ENCODE data around the gene GLTPD2.

The GLTPD2 gene

GRCh38 chr17:4815043-4815675, 26.4 kb downstream of the GLTPD2 start:
- H3K4me1 ChIP-seq (ENCODE audit: control insufficient read depth in 1 of 2, insufficient read depth in 2 of 2, low read length in 2 of 2) = peaks cover 9 to 14% of the 10 kb centered on the region in 2 experiments
- no peak overlapping the region for H3K9ac ChIP-seq (ENCODE audit: low read length)
- no peak overlapping the region for H3K14ac ChIP-seq (ENCODE audit: low read length)
- H2BK120ac ChIP-seq (ENCODE audit: insufficient read depth, low read length, poor library complexity) = no peak overlapping the region
- H4K91ac ChIP-seq (ENCODE audit: low read depth, low read length) = no peak overlapping the region
- no peaks in the 10 kb centered on the region for H3K79me1 ChIP-seq (ENCODE audit: low read length)
- H3K4me2 ChIP-seq (ENCODE audit: low read length) = no peak overlapping the region
- H3K4me3 ChIP-seq (ENCODE audit: low read depth, low read length) = no peak overlapping the region
- no peaks in the 10 kb centered on the region for H3K79me2 ChIP-seq (ENCODE audit: control insufficient read depth, insufficient read depth, low read length, poor library complexity)
- no peak overlapping the region for H3K27ac ChIP-seq (ENCODE audit: low read depth, low read length)
- H2AK5ac ChIP-seq (ENCODE audit: low read length) = no peak overlapping the region
- peaks cover 53 to 61% of the 10 kb centered on the region in 2 experiments for H3K36me3 ChIP-seq (ENCODE audit: control insufficient read depth in 1 of 2, insufficient read depth in 2 of 2, low read length in 2 of 2)
- H2AFZ ChIP-seq (ENCODE audit: insufficient read depth, low read length, poor library complexity) = no peak overlapping the region
- 100% methylated on average over 1 of the region's 7 CpGs for WGBS (ENCODE audit: extremely low coverage, insufficient coverage, insufficient read length)
- H3K23ac ChIP-seq (ENCODE audit: low read length) = no peak overlapping the region
- no peak for DNase-seq
- no peak overlapping the region for H2BK12ac ChIP-seq (ENCODE audit: low read length)
- no peak overlapping the region for H4K8ac ChIP-seq (ENCODE audit: low read depth, low read length)
- no peak overlapping the region for H3K18ac ChIP-seq (ENCODE audit: low read length)
- no peak overlapping the region for H4K12ac ChIP-seq (ENCODE audit: low read depth, low read length)
- no peaks in the 10 kb centered on the region for H3K27me3 ChIP-seq (ENCODE audit: insufficient read depth, low read length)
- no peak overlapping the region for H3K4ac ChIP-seq (ENCODE audit: low read depth, low read length)
- H2BK5ac ChIP-seq (ENCODE audit: low read depth, low read length, poor library complexity) = no peak overlapping the region
- H3K9me3 ChIP-seq (ENCODE audit: insufficient read depth, low read depth, low read length) = peaks cover 7% of the 10 kb centered on the region

GRCh38 chr17:4816826-4817225, 28.1 kb downstream of the GLTPD2 start:
- no peaks in the 10 kb centered on the region for H3K27me3 ChIP-seq (ENCODE audit: insufficient read depth, low read length)
- no peak overlapping the region for H3K14ac ChIP-seq (ENCODE audit: low read length)
- H3K79me1 ChIP-seq (ENCODE audit: low read length) = no peaks in the 10 kb centered on the region
- H3K9me3 ChIP-seq (ENCODE audit: insufficient read depth, low read depth, low read length) = peaks cover 5% of the 10 kb centered on the region
- no peak overlapping the region for H2AK5ac ChIP-seq (ENCODE audit: low read length)
- H3K23ac ChIP-seq (ENCODE audit: low read length) = no peak overlapping the region
- no peak overlapping the region for H3K27ac ChIP-seq (ENCODE audit: low read depth, low read length)
- H2BK12ac ChIP-seq (ENCODE audit: low read length) = no peak overlapping the region
- no peak for DNase-seq
- H2BK120ac ChIP-seq (ENCODE audit: insufficient read depth, low read length, poor library complexity) = no peak overlapping the region
- no peaks in the 10 kb centered on the region for H3K79me2 ChIP-seq (ENCODE audit: control insufficient read depth, insufficient read depth, low read length, poor library complexity)
- peaks cover 0 to 8% of the 10 kb centered on the region in 2 experiments for H3K4me1 ChIP-seq (ENCODE audit: control insufficient read depth in 1 of 2, insufficient read depth in 2 of 2, low read length in 2 of 2)
- H3K4me2 ChIP-seq (ENCODE audit: low read length) = no peak overlapping the region
- H4K91ac ChIP-seq (ENCODE audit: low read depth, low read length) = no peak overlapping the region
- H2BK5ac ChIP-seq (ENCODE audit: low read depth, low read length, poor library complexity) = no peak overlapping the region
- no peak overlapping the region for H4K12ac ChIP-seq (ENCODE audit: low read depth, low read length)
- peaks cover 52 to 56% of the 10 kb centered on the region in 2 experiments for H3K36me3 ChIP-seq (ENCODE audit: control insufficient read depth in 1 of 2, insufficient read depth in 2 of 2, low read length in 2 of 2)
- H3K4me3 ChIP-seq (ENCODE audit: low read depth, low read length) = no peak overlapping the region
- H2AFZ ChIP-seq (ENCODE audit: insufficient read depth, low read length, poor library complexity) = no peak overlapping the region
- H4K8ac ChIP-seq (ENCODE audit: low read depth, low read length) = no peak overlapping the region
- H3K18ac ChIP-seq (ENCODE audit: low read length) = no peak overlapping the region
- WGBS (ENCODE audit: extremely low coverage, insufficient coverage, insufficient read length) = no CpG with 5 or more reads among the region's 13 CpGs
- no peak overlapping the region for H3K4ac ChIP-seq (ENCODE audit: low read depth, low read length)
- no peak overlapping the region for H3K9ac ChIP-seq (ENCODE audit: low read length)

GRCh38 chr17:4818276-4818675, 29.5 kb downstream of the GLTPD2 start:
- no peak for DNase-seq
- Histone ChIP-seq H3K9ac (ENCODE audit: low read length) (no peak overlapping the region), H3K79me1 (ENCODE audit: low read length) (no peaks in the 10 kb centered on the region), H2BK12ac (ENCODE audit: low read length) (no peak overlapping the region), H3K27me3 (ENCODE audit: insufficient read depth, low read length) (no peaks in the 10 kb centered on the region), H2AK5ac (ENCODE audit: low read length) (no peak overlapping the region), H3K4me2 (ENCODE audit: low read length) (no peak overlapping the region), H2AFZ (ENCODE audit: insufficient read depth, low read length, poor library complexity) (no peak overlapping the region), H2BK120ac (ENCODE audit: insufficient read depth, low read length, poor library complexity) (no peak overlapping the region), H3K9me3 (ENCODE audit: insufficient read depth, low read depth, low read length) (peaks cover 6% of the 10 kb centered on the region), H4K91ac (ENCODE audit: low read depth, low read length) (no peak overlapping the region), H3K18ac (ENCODE audit: low read length) (no peak overlapping the region), H3K4me1 (ENCODE audit: control insufficient read depth in 1 of 2, insufficient read depth in 2 of 2, low read length in 2 of 2) (peaks cover 0 to 8% of the 10 kb centered on the region in 2 experiments), H4K8ac (ENCODE audit: low read depth, low read length) (no peak overlapping the region), H3K4ac (ENCODE audit: low read depth, low read length) (no peak overlapping the region), H3K14ac (ENCODE audit: low read length) (no peak overlapping the region), H3K36me3 (ENCODE audit: control insufficient read depth in 1 of 2, insufficient read depth in 2 of 2, low read length in 2 of 2) (peaks cover 64 to 69% of the 10 kb centered on the region in 2 experiments), H4K12ac (ENCODE audit: low read depth, low read length) (no peak overlapping the region), H3K4me3 (ENCODE audit: low read depth, low read length) (no peak overlapping the region), H3K23ac (ENCODE audit: low read length) (no peak overlapping the region), H3K79me2 (ENCODE audit: control insufficient read depth, insufficient read depth, low read length, poor library complexity) (no peaks in the 10 kb centered on the region), H2BK5ac (ENCODE audit: low read depth, low read length, poor library complexity) (no peak overlapping the region), H3K27ac (ENCODE audit: low read depth, low read length) (no peak overlapping the region)
- WGBS (ENCODE audit: extremely low coverage, insufficient coverage, insufficient read length) = no CpG with 5 or more reads among the region's 12 CpGs

GRCh38 chr17:4822835-4823234, 34.1 kb downstream of the GLTPD2 start:
- H3K4me3 ChIP-seq (ENCODE audit: low read depth, low read length) = no peak overlapping the region
- DNase-seq = no peak
- H4K91ac ChIP-seq (ENCODE audit: low read depth, low read length) = no peak overlapping the region
- no peak overlapping the region for H3K23ac ChIP-seq (ENCODE audit: low read length)
- no peak overlapping the region for H3K9ac ChIP-seq (ENCODE audit: low read length)
- peaks cover 4% of the 10 kb centered on the region for H3K9me3 ChIP-seq (ENCODE audit: insufficient read depth, low read depth, low read length)
- no peak overlapping the region for H2BK12ac ChIP-seq (ENCODE audit: low read length)
- no peak overlapping the region for H4K12ac ChIP-seq (ENCODE audit: low read depth, low read length)
- H3K36me3 ChIP-seq (ENCODE audit: control insufficient read depth in 1 of 2, insufficient read depth in 2 of 2, low read length in 2 of 2) = peaks cover 39 to 42% of the 10 kb centered on the region in 2 experiments
- no peak overlapping the region for H4K8ac ChIP-seq (ENCODE audit: low read depth, low read length)
- H3K27ac ChIP-seq (ENCODE audit: low read depth, low read length) = no peak overlapping the region
- WGBS (ENCODE audit: extremely low coverage, insufficient coverage, insufficient read length) = no CpG with 5 or more reads among the region's 3 CpGs
- no peak overlapping the region for H3K18ac ChIP-seq (ENCODE audit: low read length)
- no peak overlapping the region for H3K14ac ChIP-seq (ENCODE audit: low read length)
- no peak overlapping the region for H3K4me2 ChIP-seq (ENCODE audit: low read length)
- no peak overlapping the region for H2AK5ac ChIP-seq (ENCODE audit: low read length)
- H3K27me3 ChIP-seq (ENCODE audit: insufficient read depth, low read length) = no peaks in the 10 kb centered on the region
- no peaks in the 10 kb centered on the region for H3K79me1 ChIP-seq (ENCODE audit: low read length)
- no peak overlapping the region for H2AFZ ChIP-seq (ENCODE audit: insufficient read depth, low read length, poor library complexity)
- H3K4me1 ChIP-seq (ENCODE audit: control insufficient read depth in 1 of 2, insufficient read depth in 2 of 2, low read length in 2 of 2) = peaks cover 0 to 8% of the 10 kb centered on the region in 2 experiments
- H2BK5ac ChIP-seq (ENCODE audit: low read depth, low read length, poor library complexity) = no peak overlapping the region
- no peaks in the 10 kb centered on the region for H3K79me2 ChIP-seq (ENCODE audit: control insufficient read depth, insufficient read depth, low read length, poor library complexity)
- no peak overlapping the region for H2BK120ac ChIP-seq (ENCODE audit: insufficient read depth, low read length, poor library complexity)
- H3K4ac ChIP-seq (ENCODE audit: low read depth, low read length) = no peak overlapping the region
